IMR-90 (cell line): ENCODE results near the gene GDF10. TPM values are rescaled to one million over a fixed set of nuclear protein-coding genes. Genes with fewer than 3 reads are reported as not detected.

Source experiments
- CTCF ChIP-seq: conservative IDR thresholded peaks from 2 replicates; pipeline ENCODE4 v1.5.1; 2012; ENCODE audit warnings: mild to moderate bottlenecking, low read depth, low read length, improper control_type of control experiment
- MAFK ChIP-seq: IDR thresholded peaks from 2 replicates; pipeline ENCODE4 v1.6.1; 2012; ENCODE audit warnings: low read depth, low read length, improper control_type of control experiment
- RCOR1 ChIP-seq: IDR thresholded peaks from 2 replicates; pipeline ENCODE4 v1.6.1; 2012; ENCODE audit warnings: mild to moderate bottlenecking, low read length, improper control_type of control experiment; ENCODE audit not compliant: insufficient replicate concordance
- polyA plus RNA-seq, 3 experiments: library from polyadenylated mRNA; depleted of rRNA; stranded (reverse); fragments of >200 nt; gene quantifications; 2 replicates each; pipeline ENCODE4 v1.2.3, GENCODE V29; 2012; ENCODE audit warnings: low replicate concordance in 1 of 3
- total RNA-seq: library from RNA; depleted of rRNA; stranded (reverse); fragments of >200 nt; gene quantifications from 2 replicates; pipeline ENCODE4 v1.2.3, GENCODE V29; 2012

Gene GDF10
- total and polyA plus RNA-seq, 2 of the 4 experiments (the other 2 are of a cell fraction): 0.34 TPM; not detected in 1

GRCh38 chr10:47299611-47300428 is at the start of gene GDF10 (continued):
- TF ChIP-seq RCOR1 (no peak), MAFK (no peak), CTCF (no peak)
